DND-41 (cell line): Measurements from ENCODE around the gene PLCB4.

Experiments used
- CTCF ChIP-seq: IDR thresholded peaks from 2 replicates; pipeline ENCODE4 v1.5.1; 2012; ENCODE audit warnings: borderline replicate concordance, low read length, moderate library complexity, mild to moderate bottlenecking; ENCODE audit not compliant: poor library complexity, severe bottlenecking; ENCODE audit errors: extremely low read depth
- EZH2 ChIP-seq: IDR thresholded peaks from 3 replicates; pipeline ENCODE4 v1.6.1; 2012; ENCODE audit warnings: borderline replicate concordance, low read depth, mild to moderate bottlenecking, moderate library complexity, low read length, inconsistent platforms; ENCODE audit not compliant: severe bottlenecking

GRCh38 chr20:9087531-9088217 is 18.8 kb downstream of the PLCB4 start:
- TF ChIP-seq CTCF (no peak), EZH2 (no peak)
